OCI-LY3 (cell line): ENCODE data around the gene KLF11.

Experiments used
- EZH2phosphoT487 ChIP-seq: fragments of 200-600 bp; shearing (Covaris generic); IDR thresholded peaks from 2 replicates; pipeline ENCODE4 v1.6.1; 2018; ENCODE audit warnings: antibody characterized with exemption, mixed run types, low read depth
- TF ChIP-seq, protein P1 (sequence below): fragments of 200-600, 300-600 bp; sonication (generic); IDR thresholded peaks from 2 replicates; pipeline ENCODE4 v1.5.1; 2014; ENCODE audit warnings: antibody characterized with exemption, low read length, low read depth

DNA sequence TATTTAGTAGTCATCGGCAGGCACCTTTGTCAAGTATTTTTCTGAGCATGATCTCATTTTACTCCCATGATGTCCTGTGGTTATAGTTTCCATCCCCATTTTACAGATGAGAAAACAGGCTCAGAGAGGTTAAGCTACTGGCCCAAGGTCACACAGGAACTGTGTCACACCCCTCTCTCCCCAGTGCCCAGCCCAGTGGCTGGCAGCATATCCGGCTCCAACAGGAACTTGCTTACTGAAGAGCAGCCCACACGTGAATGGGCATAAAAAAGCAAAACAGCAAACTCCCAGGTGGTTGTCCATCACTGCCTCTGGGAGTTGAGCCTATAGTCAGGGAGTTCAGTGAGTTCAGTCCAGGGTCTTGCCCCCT is 8.3 kb upstream of the KLF11 start:
- TF ChIP-seq, protein P1, sequence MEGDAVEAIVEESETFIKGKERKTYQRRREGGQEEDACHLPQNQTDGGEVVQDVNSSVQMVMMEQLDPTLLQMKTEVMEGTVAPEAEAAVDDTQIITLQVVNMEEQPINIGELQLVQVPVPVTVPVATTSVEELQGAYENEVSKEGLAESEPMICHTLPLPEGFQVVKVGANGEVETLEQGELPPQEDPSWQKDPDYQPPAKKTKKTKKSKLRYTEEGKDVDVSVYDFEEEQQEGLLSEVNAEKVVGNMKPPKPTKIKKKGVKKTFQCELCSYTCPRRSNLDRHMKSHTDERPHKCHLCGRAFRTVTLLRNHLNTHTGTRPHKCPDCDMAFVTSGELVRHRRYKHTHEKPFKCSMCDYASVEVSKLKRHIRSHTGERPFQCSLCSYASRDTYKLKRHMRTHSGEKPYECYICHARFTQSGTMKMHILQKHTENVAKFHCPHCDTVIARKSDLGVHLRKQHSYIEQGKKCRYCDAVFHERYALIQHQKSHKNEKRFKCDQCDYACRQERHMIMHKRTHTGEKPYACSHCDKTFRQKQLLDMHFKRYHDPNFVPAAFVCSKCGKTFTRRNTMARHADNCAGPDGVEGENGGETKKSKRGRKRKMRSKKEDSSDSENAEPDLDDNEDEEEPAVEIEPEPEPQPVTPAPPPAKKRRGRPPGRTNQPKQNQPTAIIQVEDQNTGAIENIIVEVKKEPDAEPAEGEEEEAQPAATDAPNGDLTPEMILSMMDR = no peak
- TF ChIP-seq EZH2phosphoT487 = no peak
